NCI-H226 (cell line): ENCODE results near the gene RAPGEF2.
"Not testable (repeated sequence)": the region's sequence is repeated elsewhere in the genome, so short reads cannot be mapped to it uniquely, and the experiment has no call there.

Source experiments
- DNase-seq: peaks from one replicate; pipeline ENCODE4 v3.0.0-alpha.2; 2015

RAPGEF2 gene

DNA sequence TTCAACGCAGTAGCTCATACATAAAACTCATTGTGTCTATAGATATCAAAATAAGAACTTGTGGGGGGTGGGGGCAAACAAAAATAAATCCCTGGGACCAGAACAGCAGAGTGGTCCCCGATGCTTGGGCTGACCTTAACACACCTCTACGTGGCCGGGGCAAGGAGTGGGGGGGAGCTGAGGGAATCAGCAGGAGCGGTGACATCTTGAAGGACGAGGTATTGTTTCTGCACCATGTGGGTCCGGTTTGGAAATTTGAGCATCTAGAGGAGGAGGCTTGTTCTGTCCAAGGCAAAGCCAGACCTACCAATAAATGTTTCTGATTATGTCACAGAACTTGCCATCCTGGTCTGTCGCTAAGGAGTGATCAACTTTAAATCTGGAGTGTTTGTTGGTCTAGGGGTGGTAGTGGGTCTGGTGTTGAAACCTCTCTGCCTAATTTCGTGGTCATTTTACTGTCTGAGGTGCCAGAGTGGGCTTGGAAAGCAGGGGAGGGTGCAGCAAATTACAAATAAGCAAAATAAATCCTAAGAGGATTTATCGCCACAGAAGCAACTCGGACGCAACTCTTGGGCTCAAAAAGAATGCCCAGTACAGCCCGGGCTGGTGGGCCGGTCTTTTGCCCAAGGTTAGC is 774 bp upstream of the RAPGEF2 start:
- no peak for DNase-seq

DNA sequence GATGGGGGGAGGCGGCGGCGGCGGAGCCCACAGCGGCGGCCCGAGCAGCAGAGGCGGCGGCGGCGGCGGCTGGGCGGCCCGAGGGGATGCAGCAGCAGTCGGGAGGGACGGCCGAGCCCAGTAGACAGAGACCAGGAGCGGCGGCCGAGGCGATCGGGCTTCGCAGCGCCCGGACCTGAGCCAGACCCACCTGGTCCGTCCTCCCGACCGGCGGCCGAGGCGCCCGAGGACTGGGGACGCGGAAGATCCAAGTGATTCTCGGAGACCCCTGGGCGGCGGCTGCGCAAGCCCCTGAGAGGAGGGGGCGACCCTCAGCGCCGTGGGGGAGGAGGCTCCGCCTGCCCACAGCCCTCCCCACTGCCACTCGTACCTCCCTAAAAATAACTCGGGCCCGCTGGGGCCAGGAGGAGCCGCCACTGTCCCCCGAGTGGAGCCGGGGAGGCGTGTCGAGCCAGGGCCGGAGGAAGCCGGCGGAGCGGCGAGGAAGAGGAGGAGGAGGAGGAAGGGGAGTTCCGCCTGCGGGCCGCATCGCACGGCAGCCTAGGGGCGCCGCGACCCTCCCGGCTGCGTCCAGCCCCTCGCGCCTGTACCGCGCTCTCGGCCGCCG is 608 bp downstream of the RAPGEF2 start:
- no peak for DNase-seq

DNA sequence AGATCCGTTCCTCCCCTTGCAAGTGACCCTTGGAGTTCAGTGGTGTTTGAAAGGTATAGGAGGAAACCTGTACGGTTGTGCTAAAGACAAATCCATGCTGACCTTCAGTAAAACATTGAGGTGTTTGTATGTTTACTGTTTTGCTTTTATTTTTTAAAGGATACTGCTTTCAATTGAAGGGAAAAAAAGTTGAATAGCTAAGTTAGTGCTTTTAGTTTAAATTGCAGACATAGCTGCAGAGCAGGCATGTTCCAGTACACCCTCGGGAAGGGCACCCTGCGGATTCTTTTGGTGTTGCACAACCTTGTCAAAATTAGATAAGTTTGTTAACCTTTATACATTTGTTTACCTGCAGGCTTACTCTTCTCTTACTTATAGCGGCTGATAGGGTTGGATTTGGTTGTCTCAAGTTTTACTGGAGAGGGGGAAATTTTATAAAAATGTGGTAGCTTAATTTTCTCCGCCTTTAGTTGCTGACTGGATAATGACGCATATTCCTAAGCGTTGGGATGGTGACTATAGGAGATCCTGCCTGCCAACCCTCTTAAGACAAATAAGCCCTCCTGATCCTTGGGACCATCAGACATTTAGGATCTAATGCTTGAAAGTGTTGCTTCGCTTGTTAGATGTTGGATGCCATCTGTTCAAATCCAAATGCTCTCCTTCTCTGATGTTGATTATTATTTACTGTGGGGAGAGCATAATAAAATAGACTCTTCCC is 2.0 kb downstream of the RAPGEF2 start:
- peak; percentile 5 for DNase-seq

DNA sequence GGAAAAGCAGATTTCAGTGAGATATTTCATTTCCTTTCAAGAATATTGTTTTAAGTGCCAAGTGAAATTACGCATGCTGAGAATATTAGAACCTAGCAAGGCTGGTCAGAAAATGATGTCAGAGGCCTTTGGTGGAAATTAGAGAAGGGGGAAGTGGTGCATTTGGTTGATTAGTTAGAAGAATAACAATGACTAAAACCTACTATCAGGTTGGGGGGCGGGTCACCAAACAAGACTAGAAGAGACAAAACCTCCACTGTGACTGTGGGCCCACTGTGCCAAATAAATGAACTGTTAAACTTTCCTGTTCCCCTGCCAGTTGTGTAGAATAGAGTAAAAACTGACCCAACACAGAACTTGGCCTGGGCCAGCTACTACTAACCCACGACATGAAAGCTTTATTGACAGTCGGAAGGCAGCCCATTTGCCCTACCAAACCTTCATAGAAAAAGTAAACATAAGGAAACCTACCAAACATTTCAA is 2.9 kb downstream of the RAPGEF2 start:
- no peak for DNase-seq

DNA sequence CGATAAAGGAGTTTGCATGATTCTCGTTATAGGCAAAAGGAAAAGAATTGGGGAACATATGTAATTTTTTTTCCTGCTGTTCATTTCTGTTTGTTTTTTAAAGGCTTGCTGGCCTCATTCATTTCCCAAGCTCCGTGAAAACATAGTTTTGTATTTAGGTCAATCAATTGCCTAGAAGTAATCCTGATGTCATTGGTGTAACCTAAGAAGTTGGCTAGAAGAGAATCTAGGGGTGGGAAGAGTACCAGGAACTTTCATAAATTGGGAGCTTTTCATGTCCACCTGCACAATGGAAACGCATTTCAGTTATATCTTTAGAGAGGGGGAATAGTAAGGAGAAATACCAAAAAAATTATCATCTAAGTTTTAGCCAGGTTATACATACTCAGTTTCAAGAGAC is 3.8 kb downstream of the RAPGEF2 start:
- DNase-seq: no peak

DNA sequence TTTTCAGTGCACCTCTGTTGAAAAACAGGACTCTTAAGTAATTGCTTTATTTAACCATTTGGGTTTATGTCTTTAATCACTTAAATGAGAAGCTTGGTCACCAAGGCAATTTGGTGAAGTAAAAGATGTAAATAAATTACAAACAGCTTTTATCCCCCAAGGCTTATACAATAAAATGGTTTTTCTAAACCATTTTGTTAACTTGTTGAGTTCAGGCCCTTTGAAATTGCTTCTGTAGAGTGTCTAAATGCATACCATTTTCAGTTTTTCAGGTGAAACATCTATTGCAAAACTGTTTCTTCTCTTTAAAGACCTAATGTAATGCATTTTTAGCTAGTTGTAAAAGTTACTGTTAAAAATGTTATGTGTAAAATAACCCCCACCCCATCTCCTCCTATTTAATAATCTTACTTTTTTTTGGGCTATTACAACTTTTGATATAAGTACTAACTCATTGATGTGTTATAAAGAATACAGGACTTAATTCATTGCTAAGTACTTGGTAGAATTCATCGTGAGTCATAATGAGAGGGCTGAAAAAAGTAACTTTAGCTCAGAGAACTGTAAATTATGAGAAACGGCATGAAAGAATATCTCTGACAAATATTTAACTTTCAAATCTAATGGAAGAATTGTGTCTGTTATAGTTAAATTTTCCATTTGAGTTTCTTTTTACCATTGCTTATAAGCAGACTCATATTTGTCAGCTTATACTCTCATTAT is 4.5 kb downstream of the RAPGEF2 start:
- no peak for DNase-seq

DNA sequence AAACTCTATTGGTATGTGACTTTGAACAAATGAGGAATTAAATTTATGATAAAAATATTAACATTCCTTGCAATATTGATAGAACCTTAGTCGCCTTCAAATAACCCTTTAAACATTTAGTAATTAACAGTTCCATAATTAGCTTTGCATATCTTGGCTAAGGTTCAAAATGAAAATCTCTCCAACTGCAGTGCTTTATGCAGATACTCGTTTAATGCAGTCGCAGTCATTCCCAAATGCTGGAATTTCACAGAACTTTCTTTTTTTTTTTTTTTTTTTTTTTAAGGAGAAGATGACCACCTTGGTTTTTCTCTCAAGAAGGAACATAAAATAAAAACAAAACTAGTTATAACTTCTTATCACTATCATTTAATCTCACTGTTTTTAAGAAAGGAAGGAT is 5.2 kb downstream of the RAPGEF2 start:
- no peak for DNase-seq

DNA sequence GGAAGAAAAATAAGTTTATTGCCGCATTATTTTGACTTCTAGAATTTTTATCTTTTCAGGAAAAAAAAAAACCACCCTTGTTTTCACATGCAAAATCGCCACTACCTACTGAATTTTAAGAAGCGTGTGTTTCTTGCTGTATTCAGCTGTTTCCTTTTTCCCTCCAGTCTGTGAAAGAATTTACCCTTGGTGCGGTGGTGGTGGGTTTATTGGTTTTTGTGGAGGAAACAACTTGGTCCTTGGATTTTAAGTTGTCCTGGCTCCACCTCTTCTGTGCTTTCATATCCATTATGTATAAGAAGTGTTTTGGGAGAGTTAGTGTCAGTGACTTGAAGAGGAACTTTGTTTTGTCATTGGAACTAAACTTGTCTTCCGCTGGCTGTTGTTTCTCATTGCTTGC is 8.1 kb downstream of the RAPGEF2 start:
- no peak for DNase-seq

DNA sequence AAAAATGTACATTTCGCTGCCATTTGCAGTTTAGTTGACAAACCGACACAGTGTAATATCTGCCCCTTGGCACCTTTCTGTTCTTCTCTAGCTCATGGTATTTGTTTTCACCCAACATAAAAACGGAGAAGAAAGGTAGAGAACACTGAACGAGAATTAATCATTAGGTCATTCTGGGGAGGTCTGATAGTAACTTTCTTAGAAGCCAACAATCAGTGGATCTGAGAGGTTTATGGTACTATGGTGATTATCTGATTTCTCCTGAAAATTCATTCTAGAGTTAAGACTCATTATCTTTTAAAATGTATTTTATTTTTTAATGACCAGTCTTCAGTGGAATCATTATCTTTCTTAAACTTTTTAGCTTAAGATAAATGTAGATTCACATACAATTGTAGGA is 8.5 kb downstream of the RAPGEF2 start:
- DNase-seq: no peak

DNA sequence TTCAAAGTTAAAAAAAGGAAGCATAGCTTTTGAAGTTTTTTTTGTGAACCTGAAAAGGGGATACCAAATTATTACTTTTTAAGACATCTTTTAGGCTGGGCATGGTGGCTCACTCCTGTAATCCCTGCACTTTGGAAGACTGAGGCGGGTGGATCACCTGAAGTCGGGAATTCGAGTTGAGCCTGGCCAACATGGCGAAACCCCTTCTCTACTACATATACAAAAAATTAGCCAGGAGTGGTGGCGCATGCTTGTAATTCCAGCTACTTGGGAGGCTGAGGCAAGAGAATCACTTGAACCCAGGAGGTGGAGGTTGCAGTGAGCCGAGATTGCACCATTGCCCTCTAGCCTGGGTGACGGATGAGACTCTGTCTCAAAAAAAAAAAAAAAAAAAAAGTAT is 10.5 kb downstream of the RAPGEF2 start:
- not testable (repeated sequence) for DNase-seq

DNA sequence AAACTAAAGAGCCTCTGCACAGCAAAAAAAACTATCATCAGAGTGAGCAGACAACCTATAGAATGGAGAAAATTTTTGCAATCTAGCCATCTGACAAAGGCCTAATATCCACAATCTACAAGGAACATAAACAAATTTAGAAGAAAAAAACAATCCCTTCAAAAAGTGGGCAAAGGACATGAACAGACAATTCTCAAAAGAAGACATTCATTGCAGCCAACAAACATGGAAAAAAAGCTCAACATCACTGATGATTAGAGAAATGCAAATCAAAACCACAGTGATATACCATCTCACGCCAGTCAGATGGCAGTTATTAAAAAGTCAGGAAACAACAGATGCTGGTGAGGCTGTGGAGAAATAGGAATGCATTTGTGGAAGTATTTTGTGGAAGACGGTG is 13.2 kb downstream of the RAPGEF2 start:
- not testable (repeated sequence) for DNase-seq

DNA sequence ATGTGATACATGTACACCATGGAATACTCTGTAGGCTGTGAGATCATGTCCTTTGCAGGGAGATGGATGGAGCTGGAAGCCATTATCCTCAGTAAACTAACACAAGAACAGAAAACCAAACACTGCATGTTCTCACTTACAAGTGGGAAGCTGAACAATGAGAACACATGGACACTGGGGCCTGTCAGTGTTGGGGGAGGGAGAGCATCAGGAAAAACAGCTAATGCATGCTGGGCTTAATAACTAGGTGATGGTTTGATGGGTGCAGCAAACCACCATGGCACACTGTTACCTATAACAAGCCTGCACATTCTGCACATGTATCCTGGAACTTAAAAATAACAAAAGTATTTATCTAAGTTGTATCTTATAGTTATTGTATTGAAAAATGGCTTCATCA is 13.8 kb downstream of the RAPGEF2 start:
- DNase-seq: not testable (repeated sequence)

DNA sequence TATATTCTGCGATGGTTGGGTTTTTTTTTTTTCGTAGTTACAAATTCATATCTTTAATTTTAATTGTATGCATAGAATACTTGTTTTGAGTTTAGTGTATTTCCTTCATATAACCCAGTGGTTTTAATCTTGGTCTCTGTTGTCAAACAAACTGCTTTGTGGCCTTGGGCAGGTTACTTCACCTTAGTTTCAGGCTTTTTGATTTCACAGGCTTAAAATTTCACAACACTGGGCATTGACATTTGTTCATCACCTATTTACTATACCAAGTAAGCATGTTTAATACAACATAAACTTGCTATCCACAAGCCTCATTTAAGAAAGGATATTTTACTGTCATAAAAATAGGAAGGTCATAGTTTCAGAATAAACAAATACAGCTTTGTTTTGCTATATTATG is 14.7 kb downstream of the RAPGEF2 start:
- no peak for DNase-seq

DNA sequence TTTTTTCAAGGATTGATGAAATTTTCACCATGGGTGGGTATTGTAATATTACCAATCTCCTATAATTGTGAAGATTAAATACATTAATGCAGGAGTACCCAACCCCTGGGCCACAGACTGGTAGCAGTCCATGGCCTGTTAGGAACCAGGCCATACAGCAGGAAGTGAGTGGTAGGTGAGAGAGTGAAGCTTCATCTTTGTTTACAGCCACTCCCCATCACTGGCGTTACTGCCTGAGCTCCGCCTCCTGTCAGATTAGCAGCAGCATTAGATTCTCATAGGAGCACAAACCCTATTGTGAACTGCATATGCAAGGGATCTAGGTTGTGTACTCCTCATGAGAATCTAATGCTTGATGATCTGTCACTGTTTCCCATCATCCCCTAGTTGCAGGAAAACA is 15.1 kb downstream of the RAPGEF2 start:
- DNase-seq: no peak

DNA sequence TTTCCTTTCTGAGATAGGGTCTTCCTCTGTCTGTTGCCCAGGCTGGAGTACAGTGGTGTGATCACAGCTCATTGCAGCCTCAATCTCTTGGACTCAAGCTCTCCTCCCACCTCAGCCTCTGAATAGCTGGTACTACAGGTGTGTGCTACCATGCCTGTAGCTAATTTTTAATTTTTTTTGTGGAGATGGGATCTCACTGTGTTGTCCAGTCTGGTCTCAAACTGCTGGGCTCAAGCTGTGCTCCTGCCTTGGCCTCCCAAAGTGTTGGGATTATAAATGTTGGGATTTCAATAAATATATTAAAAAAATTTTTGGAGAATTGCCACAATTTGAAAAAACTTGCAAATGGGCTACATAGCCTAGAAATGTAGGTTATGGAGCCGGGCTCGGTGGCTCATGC is 18.5 kb downstream of the RAPGEF2 start:
- DNase-seq: no peak

DNA sequence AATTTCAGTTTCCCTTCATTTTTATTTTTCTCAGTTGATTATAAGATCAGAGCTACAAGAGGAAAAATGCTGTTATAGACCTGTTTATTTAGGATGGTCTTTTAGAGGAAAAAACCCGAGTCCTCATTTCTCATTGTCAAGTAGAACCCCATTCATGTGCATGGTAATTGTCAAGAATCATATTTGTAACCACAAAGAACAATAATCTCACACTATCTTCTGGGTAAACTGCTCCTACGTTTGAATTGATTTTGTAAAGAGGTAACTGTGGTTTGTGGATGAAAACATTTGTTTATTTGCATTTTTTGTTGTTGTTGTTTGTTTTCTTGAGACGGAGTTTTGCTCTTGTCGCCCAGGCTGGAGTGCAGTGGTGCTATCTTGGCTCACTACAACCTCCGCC is 23.8 kb downstream of the RAPGEF2 start:
- no peak for DNase-seq

DNA sequence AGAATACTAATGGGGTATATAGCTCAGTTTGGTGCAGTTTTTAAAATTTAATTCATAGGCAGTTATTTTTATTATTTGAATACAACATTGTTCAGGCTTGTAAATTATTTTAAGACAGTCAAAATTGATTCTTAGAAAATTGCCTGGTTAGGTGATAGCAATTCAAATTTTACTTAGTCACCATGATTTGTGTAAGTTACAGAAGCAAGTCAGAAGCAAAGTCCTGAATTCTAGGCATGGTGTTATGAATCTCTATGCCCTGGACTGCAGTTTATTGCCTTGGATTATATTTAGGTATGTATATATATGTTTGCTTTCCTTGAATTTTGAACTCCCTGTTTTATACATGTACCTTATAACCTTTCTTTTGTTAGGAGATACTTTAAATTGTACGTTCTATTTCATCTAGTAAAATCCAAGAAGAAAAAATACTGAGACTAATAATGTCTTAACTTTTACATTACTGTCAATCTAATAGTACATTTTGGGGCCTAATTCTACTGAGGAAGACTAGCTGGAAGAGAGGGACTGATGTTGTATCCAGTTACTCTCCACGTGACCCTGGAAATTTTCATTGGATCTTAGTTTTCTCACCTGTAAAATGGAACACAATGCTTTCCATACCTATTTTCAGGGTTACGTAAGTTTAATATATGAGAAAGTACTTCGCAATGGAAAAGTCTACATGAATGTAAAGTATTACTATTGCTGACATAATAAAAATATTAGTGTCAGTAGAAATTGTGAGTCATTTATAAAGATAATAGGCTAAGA is 25.1 kb downstream of the RAPGEF2 start:
- no peak for DNase-seq

DNA sequence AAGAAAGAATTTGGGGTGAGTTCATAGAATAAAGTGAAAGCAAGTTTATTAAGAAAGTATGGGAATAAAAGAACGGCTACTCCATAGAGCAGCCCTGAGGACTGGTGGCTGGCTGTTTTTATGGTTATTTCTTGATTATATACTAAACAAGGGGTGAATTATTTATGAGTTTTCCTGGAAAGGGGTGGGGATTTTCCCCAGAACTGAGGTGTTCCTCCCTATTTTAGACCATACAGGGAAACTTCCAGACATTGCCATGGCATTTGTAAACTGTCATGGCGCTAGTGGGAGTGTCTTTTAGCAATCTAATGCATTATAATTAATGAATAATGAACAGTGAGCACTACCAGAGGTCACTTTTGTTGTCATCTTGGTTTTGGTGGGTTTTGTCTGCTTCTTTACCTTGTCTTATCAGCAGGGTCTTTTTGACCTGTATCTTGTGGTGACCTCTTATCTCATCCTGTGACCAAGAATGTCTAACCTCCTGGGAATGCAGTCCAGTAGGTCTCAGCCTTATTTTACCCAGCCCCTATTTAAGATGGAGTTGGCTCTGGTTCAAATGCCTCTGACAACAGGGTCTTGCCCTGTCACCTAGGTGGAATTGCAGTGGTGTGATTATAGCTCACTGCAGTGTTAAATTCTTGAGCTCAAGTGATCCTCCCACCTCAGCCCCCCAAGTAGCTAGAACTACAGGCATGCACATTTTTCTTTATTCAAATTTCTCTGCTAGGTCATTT is 27.1 kb downstream of the RAPGEF2 start:
- DNase-seq: peak; percentile 23

DNA sequence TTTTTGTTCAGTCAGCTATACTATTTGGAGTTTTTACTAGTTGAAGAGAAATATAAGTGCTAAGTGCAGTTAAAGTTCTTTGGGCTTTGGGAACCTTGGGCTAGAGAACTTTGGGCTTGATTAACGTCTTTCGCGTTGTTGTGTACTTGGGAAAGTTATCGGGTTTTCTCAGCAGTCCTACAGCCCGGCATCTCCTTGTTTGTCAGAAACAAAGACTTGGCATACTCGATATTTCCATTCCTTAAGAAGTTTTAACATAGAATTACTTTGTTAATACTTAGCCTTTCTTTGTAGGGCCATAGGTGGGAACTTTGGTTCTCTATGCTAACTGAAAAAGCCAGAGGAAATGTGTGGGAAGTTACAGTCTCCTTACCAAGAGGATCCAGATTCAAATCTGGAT is 28.7 kb downstream of the RAPGEF2 start:
- DNase-seq: no peak

DNA sequence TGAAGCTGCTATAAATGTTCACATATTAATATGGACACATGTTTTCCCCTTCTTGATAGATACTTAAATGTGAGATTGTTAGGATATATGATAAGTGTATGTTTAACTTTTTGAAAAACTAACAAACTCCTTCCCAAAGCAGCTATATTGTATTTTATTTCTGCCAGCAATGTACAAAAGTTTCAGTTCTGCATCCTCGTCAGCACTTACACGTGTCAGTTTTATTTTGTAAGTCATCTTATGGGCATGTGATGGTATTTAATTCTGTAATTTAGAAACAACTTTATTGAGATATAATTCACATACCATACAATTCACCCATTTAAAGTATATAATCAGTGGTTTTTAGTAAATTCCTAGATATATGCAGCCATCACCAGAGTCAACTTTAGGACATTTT is 31.6 kb downstream of the RAPGEF2 start:
- no peak for DNase-seq

DNA sequence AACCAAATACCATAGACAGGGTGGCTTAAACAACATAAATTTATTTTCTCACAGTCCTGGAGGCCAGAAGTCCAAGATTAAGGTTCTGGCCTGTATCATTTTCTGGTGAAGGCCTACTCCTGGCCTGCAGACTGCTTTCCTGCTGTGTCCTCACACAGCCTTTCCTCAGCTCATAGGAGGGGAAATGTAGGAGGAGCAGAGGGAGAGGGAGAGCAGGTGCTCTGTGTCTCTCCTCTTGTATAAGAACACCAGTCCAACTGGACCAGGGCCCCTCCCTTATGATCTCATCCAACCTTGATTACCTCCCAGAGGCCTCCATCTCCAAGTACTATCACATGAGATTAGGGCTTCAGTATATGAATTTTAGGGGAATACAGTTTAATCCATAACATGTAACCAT is 34.3 kb downstream of the RAPGEF2 start:
- peak; percentile 15 for DNase-seq

DNA sequence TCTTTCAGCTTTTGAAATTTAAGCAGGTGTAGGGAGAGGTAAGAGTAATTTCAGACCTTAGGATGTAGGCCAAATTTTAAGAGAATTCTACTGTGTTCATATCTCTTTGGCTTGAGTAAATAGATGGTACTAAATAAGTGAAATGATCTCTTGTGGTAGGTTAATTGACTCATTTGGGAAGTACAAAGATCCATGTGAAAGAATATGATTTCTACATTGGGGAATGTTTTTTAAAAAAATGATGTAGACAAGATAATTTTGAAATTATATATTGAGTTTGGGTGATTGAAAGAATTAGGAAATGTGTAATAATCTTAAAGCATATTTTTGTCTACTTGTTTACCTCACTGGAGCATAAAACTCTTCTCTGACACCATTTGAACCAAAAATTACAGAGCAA is 35.6 kb downstream of the RAPGEF2 start:
- DNase-seq: no peak
